Suppressor macrophage (primary cell): Measurements from ENCODE around the gene FAM72B.
"Not testable (repeated sequence)": the region's sequence is repeated elsewhere in the genome, so short reads cannot be mapped to it uniquely, and the experiment has no call there.

Experiments used
- DNase-seq, 4 experiments: peaks; one replicate each; pipeline ENCODE4 v3.0.0-alpha.2; 2020 to 2022

The FAM72B gene

GRCh38 chr1:121200232-121200631, 16.1 kb upstream of the FAM72B start:
- not testable (repeated sequence) for DNase-seq

GRCh38 chr1:121199763-121200162, 15.6 kb upstream of the FAM72B start:
- not testable (repeated sequence) for DNase-seq

GRCh38 chr1:121197095-121197882, 13.1 kb upstream of the FAM72B start:
- DNase-seq = not testable (repeated sequence)

GRCh38 chr1:121192512-121192911, 8.4 kb upstream of the FAM72B start:
- not testable (repeated sequence) for DNase-seq

- DNase-seq = not testable (repeated sequence)
These were observed 3.8 kb upstream of the FAM72B start for GRCh38 chr1:121187914-121188313.

GRCh38 chr1:121186191-121186590, 2.1 kb upstream of the FAM72B start:
- not testable (repeated sequence) for DNase-seq

GRCh38 chr1:121185140-121185708, 1.1 kb upstream of the FAM72B start:
- DNase-seq = not testable (repeated sequence)

- not testable (repeated sequence) for DNase-seq
These were observed 273 bp downstream of the FAM72B start for GRCh38 chr1:121183867-121184266.

GRCh38 chr1:121178197-121178596, 5.9 kb downstream of the FAM72B start:
- not testable (repeated sequence) for DNase-seq

GRCh38 chr1:121176649-121177048, 7.5 kb downstream of the FAM72B start:
- DNase-seq = not testable (repeated sequence)

- DNase-seq = not testable (repeated sequence)
These were observed 15.9 kb downstream of the FAM72B start for GRCh38 chr1:121168152-121168668.

- not testable (repeated sequence) for DNase-seq
These were observed 16.9 kb downstream of the FAM72B start for GRCh38 chr1:121167225-121167738.

GRCh38 chr1:121165296-121165695, 18.8 kb downstream of the FAM72B start:
- peak; percentile 0 to 35 (median 6) for DNase-seq

GRCh38 chr1:121163850-121164757, 20.0 kb downstream of the FAM72B start:
- DNase-seq = peak; percentile 17 to 61 (median 44)

GRCh38 chr1:121161199-121161901, 22.8 kb downstream of the FAM72B start:
- not testable (repeated sequence) for DNase-seq

GRCh38 chr1:121160118-121160517, 24.0 kb downstream of the FAM72B start:
- peak in 3 of 4 experiments; percentile 0 to 2 (median 2) for DNase-seq

GRCh38 chr1:121157609-121158008, 26.5 kb downstream of the FAM72B start:
- DNase-seq = not testable (repeated sequence)

GRCh38 chr1:121156958-121157603, 27.1 kb downstream of the FAM72B start:
- not testable (repeated sequence) for DNase-seq

- peak; percentile 0 to 33 (median 21) for DNase-seq
These were observed 28.3 kb downstream of the FAM72B start for GRCh38 chr1:121155671-121156358.

- not testable (repeated sequence) for DNase-seq
These were observed 29.3 kb downstream of the FAM72B start for GRCh38 chr1:121154811-121155210.
